ENCODE measurements around the gene RGPD6.
"Not testable (repeated sequence)": the region's sequence is repeated elsewhere in the genome, so short reads cannot be mapped to it uniquely, and the experiment has no call there.

The RGPD6 gene

DNA sequence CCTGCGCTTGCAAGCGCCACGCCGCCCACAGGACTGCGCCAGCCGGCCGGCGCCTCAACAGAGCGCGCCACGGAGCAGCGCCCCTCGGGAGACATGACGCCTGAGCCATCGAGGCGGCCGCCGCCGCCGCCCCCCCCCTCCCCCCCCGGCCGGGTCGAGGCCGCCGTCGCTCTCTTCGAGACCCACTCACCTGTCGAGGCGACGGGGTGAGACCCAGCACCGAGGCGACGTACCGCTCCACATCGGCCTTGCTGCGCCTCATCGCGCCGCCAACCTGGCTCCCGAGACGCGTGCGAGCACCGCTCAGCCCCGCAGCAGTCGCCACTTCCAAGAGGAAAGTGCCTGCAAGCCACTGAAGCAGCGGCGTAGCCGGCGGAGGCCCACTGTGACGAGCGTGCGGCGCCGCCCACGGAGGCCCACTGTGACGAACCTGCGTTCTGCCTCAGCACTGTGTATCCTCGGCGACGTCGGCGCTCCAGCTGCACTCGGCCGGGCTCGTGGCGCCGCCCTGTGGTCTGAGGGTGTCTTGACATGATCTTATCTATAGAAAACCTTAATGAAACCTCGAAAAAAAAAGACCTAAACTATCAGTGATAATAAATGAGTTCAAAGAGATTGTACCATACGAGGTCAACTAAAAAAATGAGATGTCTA lies at the start of gene RGPD6:
TSS of gene RGPD6 (minus strand) at position 460 of the 654 bp plus-strand sequence. CDS start at position 262, 198 bp downstream.
- DNase-seq (ENCODE audit: low spot score); in situ Hi-C loops (cut with MboI; ENCODE audit: low sequenced_read_pairs, unreplicated experiment): not testable (repeated sequence)

GRCh38 chr2:110619326-110619939 lies 42.4 kb upstream of the RGPD6 start:
- DNase-seq (ENCODE audit: low spot score); in situ Hi-C loops (cut with MboI; ENCODE audit: low sequenced_read_pairs, unreplicated experiment): not testable (repeated sequence)

- in situ Hi-C loops (cut with MboI; ENCODE audit: low sequenced_read_pairs, unreplicated experiment); DNase-seq (ENCODE audit: low spot score): not testable (repeated sequence)
These were observed 36.9 kb upstream of the RGPD6 start for GRCh38 chr2:110613927-110614326.

DNA sequence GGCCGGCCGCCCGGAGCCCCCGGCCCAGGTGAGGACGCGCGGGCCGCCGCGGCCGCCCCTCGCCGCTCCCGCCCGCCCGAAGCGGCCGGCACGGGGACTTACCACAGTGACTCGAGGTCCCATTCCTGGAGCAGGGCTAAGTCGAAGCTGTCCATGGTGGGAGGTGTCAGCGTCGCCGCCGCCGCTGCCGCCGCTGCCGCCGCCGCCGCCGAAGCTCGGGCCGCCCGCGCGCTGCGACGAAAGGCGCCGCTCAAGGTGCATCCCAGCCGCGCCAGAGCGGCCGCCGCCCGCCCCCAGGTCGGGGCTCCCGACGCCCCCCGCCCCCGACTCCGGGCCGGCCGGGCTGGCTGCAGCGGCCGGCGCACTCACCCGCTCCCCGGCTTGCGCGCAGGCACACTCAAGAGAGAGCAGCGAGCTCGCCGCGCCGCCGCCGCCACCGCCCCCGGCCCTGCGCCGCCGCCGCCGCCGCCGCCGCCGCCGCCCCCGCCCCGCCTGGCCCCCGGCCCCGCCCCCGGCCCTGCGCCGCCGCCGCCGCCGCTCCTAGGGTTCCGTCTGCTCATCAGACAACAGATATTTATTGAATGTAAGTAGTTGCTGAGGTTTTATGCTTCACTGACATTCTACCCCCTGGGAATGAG lies 33.7 kb upstream of the RGPD6 start:
- DNase-seq (ENCODE audit: low spot score); in situ Hi-C loops (cut with MboI; ENCODE audit: low sequenced_read_pairs, unreplicated experiment): not testable (repeated sequence)

GRCh38 chr2:110609843-110610612 lies 33.0 kb upstream of the RGPD6 start:
- DNase-seq (ENCODE audit: low spot score); in situ Hi-C loops (cut with MboI; ENCODE audit: low sequenced_read_pairs, unreplicated experiment): not testable (repeated sequence)

DNA sequence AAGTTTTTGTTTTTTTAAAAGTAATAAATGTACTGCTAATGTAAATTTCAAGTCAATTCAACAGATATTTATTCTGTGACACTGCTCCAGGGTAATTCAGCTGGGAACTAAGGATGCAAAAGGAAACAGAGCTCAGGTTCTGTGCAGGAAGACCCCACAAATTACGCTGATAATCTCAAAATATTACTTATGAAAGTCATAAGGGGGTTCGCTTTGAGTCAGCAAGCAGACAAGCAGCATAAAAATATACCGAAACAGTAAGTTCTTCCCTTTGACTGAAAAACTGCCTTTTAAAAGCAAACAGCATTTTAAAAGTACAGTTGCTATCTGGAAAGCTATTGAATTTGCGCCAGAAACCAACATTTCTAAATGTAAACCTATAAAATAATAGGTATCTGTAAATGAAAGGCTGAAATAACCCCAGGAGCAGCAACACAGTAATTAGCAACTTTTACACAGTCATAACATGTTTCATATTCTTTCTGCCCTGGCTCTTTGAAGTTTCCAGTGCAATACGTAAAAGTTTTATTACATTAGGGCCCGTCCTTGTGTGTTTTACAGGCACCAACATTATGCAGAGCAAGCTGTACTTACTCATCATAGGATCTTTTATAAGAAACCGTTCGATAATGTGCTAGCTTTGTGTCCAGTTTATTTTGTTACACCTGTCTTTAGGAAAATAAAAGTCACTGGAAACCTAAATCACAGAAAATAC lies 31.9 kb upstream of the RGPD6 start:
- in situ Hi-C loops (cut with MboI; ENCODE audit: low sequenced_read_pairs, unreplicated experiment); DNase-seq (ENCODE audit: low spot score): not testable (repeated sequence)

GRCh38 chr2:110605057-110605456 lies 28.0 kb upstream of the RGPD6 start:
- in situ Hi-C loops (cut with MboI; ENCODE audit: low sequenced_read_pairs, unreplicated experiment); DNase-seq (ENCODE audit: low spot score): not testable (repeated sequence)

DNA sequence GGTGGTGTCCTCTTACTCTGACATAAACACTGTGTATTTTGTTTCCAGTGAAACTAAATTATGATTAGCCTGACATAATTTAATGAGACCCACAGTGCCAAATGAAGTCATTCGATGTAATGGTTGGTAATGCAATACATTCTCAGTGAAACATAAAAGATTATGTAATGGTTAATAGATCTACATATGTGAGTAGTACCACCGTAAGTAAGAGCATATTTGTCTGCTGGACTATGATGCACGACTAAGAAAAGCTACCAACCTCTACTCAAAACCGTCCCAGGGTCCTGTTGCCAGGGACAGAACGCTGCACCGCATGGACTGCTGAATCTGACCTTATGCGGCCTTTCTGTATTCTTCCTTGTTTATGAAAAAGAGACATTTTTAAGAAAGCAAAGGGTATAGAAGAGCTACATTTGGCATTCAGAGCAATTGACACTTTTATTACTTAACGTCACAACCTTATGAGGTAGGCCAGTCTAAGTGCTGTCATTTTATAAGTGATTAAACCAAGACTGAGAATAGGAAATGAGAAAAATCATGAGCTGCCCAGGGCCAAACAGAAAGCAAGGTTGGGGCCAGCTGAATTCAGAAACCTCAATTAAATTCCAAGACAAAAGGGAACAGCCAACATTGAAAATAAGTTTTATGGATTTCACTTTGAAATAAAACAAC lies 27.0 kb upstream of the RGPD6 start:
- in situ Hi-C loops (cut with MboI; ENCODE audit: low sequenced_read_pairs, unreplicated experiment); DNase-seq (ENCODE audit: low spot score): not testable (repeated sequence)

DNA sequence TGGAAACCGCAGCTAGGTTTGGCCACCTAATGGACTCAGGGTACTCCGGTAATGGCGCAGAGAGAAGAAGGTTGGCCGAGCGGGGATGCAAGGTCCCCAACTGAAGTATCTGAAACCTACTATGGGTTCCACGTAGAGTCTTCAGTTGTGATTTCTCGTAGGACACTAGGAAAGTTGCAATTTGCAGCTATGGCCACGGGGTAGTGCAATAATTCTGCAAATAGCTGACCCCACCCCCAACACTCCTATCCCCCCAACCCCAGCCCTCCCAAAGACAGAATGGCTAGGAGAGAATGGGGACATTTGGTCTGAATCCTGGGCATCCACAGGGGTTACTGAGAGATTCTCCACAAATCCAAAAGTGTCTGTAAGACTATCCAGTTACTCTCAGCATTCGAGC lies 25.1 kb upstream of the RGPD6 start:
- DNase-seq (ENCODE audit: low spot score); in situ Hi-C loops (cut with MboI; ENCODE audit: low sequenced_read_pairs, unreplicated experiment): not testable (repeated sequence)

DNA sequence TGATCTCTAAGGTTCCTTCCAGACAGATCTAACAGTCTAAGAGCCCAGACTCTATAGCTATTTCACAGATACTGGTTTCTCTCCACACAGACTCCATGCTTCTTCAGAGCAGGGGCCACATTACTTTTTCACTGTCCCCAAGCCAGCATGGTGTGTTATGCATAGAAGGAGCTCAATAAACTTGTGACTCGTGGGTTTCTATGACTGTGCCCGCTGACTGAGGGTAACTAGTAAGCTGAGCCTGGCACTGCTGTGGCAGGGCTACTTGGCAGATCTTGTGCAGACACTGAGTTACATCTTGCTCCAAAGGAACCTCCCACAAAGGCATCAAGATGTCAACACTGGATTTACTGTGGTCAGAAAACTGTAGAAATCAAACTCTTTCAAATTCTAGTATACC lies 15.0 kb upstream of the RGPD6 start:
- in situ Hi-C loops (cut with MboI; ENCODE audit: low sequenced_read_pairs, unreplicated experiment); DNase-seq (ENCODE audit: low spot score): not testable (repeated sequence)

- DNase-seq (ENCODE audit: low spot score); in situ Hi-C loops (cut with MboI; ENCODE audit: low sequenced_read_pairs, unreplicated experiment): not testable (repeated sequence)
These were observed 12.8 kb upstream of the RGPD6 start for GRCh38 chr2:110589677-110590330.

GRCh38 chr2:110588520-110588919 lies 11.5 kb upstream of the RGPD6 start:
- DNase-seq (ENCODE audit: low spot score); in situ Hi-C loops (cut with MboI; ENCODE audit: low sequenced_read_pairs, unreplicated experiment): not testable (repeated sequence)

- in situ Hi-C loops (cut with MboI; ENCODE audit: low sequenced_read_pairs, unreplicated experiment); DNase-seq (ENCODE audit: low spot score): not testable (repeated sequence)
These were observed 2.4 kb upstream of the RGPD6 start for GRCh38 chr2:110579216-110579965.

GRCh38 chr2:110578429-110578828 lies 1.4 kb upstream of the RGPD6 start:
- in situ Hi-C loops (cut with MboI; ENCODE audit: low sequenced_read_pairs, unreplicated experiment); DNase-seq (ENCODE audit: low spot score): not testable (repeated sequence)

GRCh38 chr2:110499755-110500377 lies 77.2 kb downstream of the RGPD6 start:
- DNase-seq (ENCODE audit: low spot score); in situ Hi-C loops (cut with MboI; ENCODE audit: low sequenced_read_pairs, unreplicated experiment): not testable (repeated sequence)

DNA sequence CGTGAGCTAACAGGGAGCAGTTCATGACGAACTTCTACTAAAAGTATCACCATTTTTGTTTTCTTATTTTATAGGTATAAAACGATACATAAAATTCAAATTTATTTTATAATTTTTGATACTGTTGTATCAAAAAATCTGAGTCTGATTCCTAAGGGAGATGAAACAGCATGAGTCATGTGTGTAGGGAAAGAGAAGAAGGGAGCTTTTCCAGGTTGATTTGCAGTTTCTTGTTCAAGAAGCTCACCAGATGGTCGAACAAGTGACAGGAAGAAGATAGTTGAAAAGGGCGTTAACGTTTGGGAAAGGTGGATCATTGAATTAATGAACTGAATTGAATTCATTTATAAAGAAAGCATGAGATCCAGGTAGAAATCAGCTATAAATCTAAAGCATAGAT lies 81.0 kb downstream of the RGPD6 start:
- in situ Hi-C loops (cut with MboI; ENCODE audit: low sequenced_read_pairs, unreplicated experiment); DNase-seq (ENCODE audit: low spot score): not testable (repeated sequence)

Measured in GM13976 (cell line).